Calu3 (cell line): ENCODE data around the gene FOXO3. TPM values are rescaled to one million over a fixed set of nuclear protein-coding genes. Genes with fewer than 3 reads are reported as not detected.
"Not testable (repeated sequence)": the region's sequence is repeated elsewhere in the genome, so short reads cannot be mapped to it uniquely, and the experiment has no call there.

Experiments used
- BruUV-seq: library from RNA; stranded (reverse); fragments of 400-500 nt; replicated peaks from 2 replicates; lab custom pipeline; 2021; lab: Mats Ljungman, UMichigan
- CTCF ChIA-PET: fragments of 300-600 bp; sonication (Branson Sonifier 250); formaldehyde crosslinking; loops from one replicate; lab custom pipeline; 2022; ENCODE audit warnings: antibody characterized with exemption; lab: Charles Lee
- DNase-seq: peaks from one replicate; pipeline ENCODE4 v3.0.0; 2022
- H3K27ac Mint-ChIP-seq: one replicate; pipeline ENCODE4 v1.8.0; 2022; ENCODE audit warnings: mixed read lengths; ENCODE audit not compliant: unreplicated experiment
- H3K27me3 Mint-ChIP-seq: one replicate; pipeline ENCODE4 v1.8.0; 2022; ENCODE audit warnings: mixed read lengths; ENCODE audit not compliant: unreplicated experiment
- H3K36me3 Mint-ChIP-seq: one replicate; pipeline ENCODE4 v1.8.0; 2022; ENCODE audit warnings: mild to moderate bottlenecking, moderate library complexity, mixed read lengths; ENCODE audit not compliant: insufficient read depth, unreplicated experiment
- H3K4me1 Mint-ChIP-seq: one replicate; pipeline ENCODE4 v1.8.0; 2022; ENCODE audit warnings: mild to moderate bottlenecking, low read depth, mixed read lengths; ENCODE audit not compliant: unreplicated experiment
- H3K4me3 Mint-ChIP-seq: one replicate; pipeline ENCODE4 v1.8.0; 2022; ENCODE audit warnings: mild to moderate bottlenecking, low read depth, moderate library complexity, mixed read lengths; ENCODE audit not compliant: unreplicated experiment
- H3K9me3 Mint-ChIP-seq: one replicate; pipeline ENCODE4 v1.8.0; 2022; ENCODE audit warnings: low read depth, mixed read lengths; ENCODE audit not compliant: unreplicated experiment
- CTCF ChIP-seq: fragments of 200-600 bp; IDR thresholded peaks from one replicate; pipeline ENCODE4 v1.8.0; 2022; ENCODE audit warnings: antibody characterized with exemption; ENCODE audit not compliant: unreplicated experiment
- intact Hi-C: fragments of 100-400 bp; cut with micrococcal nuclease; formaldehyde crosslinking; loops from one replicate; pipeline ENCODE4 v1.10.0; 2022; ENCODE audit not compliant: unreplicated experiment
- total RNA-seq: library from RNA; stranded (reverse); gene quantifications from 2 replicates; pipeline ENCODE4 v1.2.3, GENCODE V29; 2022

The FOXO3 gene
- total RNA-seq, 1 experiment from 2014 or later = 45.5 TPM

DNA sequence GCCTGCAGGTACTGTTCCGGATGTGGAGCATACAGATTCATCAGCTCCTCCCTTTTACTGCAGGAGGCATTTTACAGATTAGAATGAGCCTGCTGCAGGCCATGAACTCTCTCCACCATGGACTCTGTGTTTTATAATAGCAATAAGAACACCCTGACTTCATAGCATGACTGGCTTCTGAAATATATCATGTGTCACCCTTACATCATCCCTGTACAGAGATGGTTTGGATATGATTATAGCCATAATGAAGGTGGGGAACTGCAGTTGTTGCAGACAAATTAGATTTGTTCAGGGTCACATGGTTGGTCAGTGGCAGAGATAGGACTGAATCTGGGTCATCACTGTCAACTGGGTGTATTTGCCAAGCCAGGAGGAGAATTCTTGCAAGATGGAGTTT lies 100.7 kb downstream of the FOXO3 start:
- no peak overlapping the region for H3K4me3 Mint-ChIP-seq
- H3K27ac Mint-ChIP-seq = no peak overlapping the region
- peaks cover 32% of the 10 kb centered on the region for H3K4me1 Mint-ChIP-seq
- peaks cover 19% of the 10 kb centered on the region for H3K36me3 Mint-ChIP-seq
- no peaks in the 10 kb centered on the region for H3K27me3 Mint-ChIP-seq
- intact Hi-C loops = no loop called here
- DNase-seq = no peak
- CTCF ChIA-PET = no interaction called here
- H3K9me3 Mint-ChIP-seq = no peaks in the 10 kb centered on the region
- no peak for TF ChIP-seq CTCF
- no TSS peak for BruUV-seq

- Mint-ChIP-seq H3K27ac (no peak overlapping the region), H3K36me3 (peaks cover 14% of the 10 kb centered on the region), H3K4me3 (no peak overlapping the region), H3K27me3 (no peaks in the 10 kb centered on the region), H3K4me1 (peaks cover 27% of the 10 kb centered on the region), H3K9me3 (no peaks in the 10 kb centered on the region)
- no TSS peak for BruUV-seq
- no peak for TF ChIP-seq CTCF
- CTCF ChIA-PET = no interaction called here
- DNase-seq = no peak
- intact Hi-C loops = no loop called here
These were observed 101.3 kb downstream of the FOXO3 start for GRCh38 chr6:108661982-108662381.

DNA sequence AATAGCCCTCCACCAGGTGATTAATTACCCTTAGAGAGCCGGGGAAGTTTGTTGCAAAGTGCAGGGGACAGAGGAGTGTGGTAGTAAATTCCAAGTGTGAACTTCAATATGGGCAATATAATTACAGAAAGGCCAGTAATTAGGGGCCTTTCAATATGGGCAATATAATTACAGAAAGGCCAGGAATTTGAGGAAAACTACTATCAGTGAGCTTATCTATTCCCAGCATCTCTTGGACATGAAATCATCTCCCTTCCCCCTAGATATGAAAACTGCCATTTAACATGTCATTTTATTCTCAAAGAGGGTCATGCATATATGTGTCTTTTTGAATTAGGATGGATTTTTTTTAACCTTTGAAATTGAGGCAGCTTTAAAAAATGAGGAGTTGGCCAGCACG lies 102.0 kb downstream of the FOXO3 start:
- TF ChIP-seq CTCF = no peak

GRCh38 chr6:108663494-108664064 lies 102.9 kb downstream of the FOXO3 start:
- Mint-ChIP-seq H3K4me1 (peaks cover 13% of the 10 kb centered on the region), H3K36me3 (peaks cover 13% of the 10 kb centered on the region)
- CTCF ChIA-PET, intact Hi-C loops, BruUV-seq, H3K27ac Mint-ChIP-seq, DNase-seq, H3K27me3 Mint-ChIP-seq, H3K9me3 Mint-ChIP-seq, H3K4me3 Mint-ChIP-seq: not testable (repeated sequence)

More for the DNA sequence above, 102.0 kb downstream of the FOXO3 start:
- no peak overlapping the region for H3K4me3 Mint-ChIP-seq
- H3K27ac Mint-ChIP-seq = no peak overlapping the region
- H3K9me3 Mint-ChIP-seq = no peaks in the 10 kb centered on the region
- H3K36me3 Mint-ChIP-seq = peaks cover 13% of the 10 kb centered on the region
- BruUV-seq = no TSS peak
- DNase-seq = no peak
- intact Hi-C loops = no loop called here
- peaks cover 20% of the 10 kb centered on the region for H3K4me1 Mint-ChIP-seq
- H3K27me3 Mint-ChIP-seq = no peaks in the 10 kb centered on the region
- CTCF ChIA-PET = no interaction called here

- intact Hi-C loops = no loop called here
- TSS peak; percentile 12 for BruUV-seq
- TF ChIP-seq CTCF = no peak
- Mint-ChIP-seq H3K27ac (peak overlapping the region; percentile 17), H3K4me1 (peaks cover 13% of the 10 kb centered on the region), H3K27me3 (no peaks in the 10 kb centered on the region), H3K9me3 (no peaks in the 10 kb centered on the region), H3K36me3 (peaks cover 13% of the 10 kb centered on the region), H3K4me3 (no peak overlapping the region)
- DNase-seq = no peak
- CTCF ChIA-PET = no interaction called here
These were observed 104.9 kb downstream of the FOXO3 start for GRCh38 chr6:108665495-108666196.
